ENCODE data around the gene ABCD4. TPM values are rescaled to one million over a fixed set of nuclear protein-coding genes. Genes with fewer than 3 reads are reported as not detected.

Gene ABCD4
- total RNA-seq, 6 experiments from 2014 or later: 13.4 to 18.5 (median 15.7) TPM

DNA sequence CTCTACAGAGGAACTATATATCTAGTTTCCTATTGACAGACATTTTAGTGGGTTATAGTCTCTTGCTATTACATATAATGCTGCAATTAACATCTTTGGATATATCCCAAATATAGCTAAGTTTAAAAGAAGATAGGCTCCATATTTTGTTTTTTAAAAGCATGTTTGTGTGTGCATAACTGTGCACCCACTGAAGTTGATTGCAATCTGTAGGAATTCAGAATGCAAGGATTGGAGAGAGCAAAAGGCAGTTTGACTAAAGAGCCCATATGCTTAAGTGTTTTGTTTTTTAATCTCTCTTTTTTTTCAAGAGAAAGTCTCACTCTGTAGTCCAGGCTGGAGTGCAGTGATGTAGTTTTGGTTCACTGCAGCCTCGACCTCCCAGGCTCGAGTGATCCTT is 9.4 kb upstream of the ABCD4 start:
- H3K36me3 Mint-ChIP-seq (ENCODE audit: low read depth): no peaks in the 10 kb centered on the region
- no peaks in the 10 kb centered on the region; the same call in 1 of the 2 replicates for H3K4me1 Mint-ChIP-seq (ENCODE audit: low read depth)
- TF ChIP-seq, protein P1, sequence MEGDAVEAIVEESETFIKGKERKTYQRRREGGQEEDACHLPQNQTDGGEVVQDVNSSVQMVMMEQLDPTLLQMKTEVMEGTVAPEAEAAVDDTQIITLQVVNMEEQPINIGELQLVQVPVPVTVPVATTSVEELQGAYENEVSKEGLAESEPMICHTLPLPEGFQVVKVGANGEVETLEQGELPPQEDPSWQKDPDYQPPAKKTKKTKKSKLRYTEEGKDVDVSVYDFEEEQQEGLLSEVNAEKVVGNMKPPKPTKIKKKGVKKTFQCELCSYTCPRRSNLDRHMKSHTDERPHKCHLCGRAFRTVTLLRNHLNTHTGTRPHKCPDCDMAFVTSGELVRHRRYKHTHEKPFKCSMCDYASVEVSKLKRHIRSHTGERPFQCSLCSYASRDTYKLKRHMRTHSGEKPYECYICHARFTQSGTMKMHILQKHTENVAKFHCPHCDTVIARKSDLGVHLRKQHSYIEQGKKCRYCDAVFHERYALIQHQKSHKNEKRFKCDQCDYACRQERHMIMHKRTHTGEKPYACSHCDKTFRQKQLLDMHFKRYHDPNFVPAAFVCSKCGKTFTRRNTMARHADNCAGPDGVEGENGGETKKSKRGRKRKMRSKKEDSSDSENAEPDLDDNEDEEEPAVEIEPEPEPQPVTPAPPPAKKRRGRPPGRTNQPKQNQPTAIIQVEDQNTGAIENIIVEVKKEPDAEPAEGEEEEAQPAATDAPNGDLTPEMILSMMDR (IDR thresholded peaks at IDR 0.05): no peak
- no peak for DNase-seq
- H3K27me3 Mint-ChIP-seq (ENCODE audit: insufficient read depth): peaks cover 10% of the 10 kb centered on the region
- no peaks in the 10 kb centered on the region for H3K9me3 Mint-ChIP-seq
- H3K27ac Mint-ChIP-seq: no peak overlapping the region
- no peak overlapping the region for H3K4me3 Mint-ChIP-seq

- no peak for DNase-seq
- Mint-ChIP-seq H3K27ac (no peak overlapping the region), H3K36me3 (ENCODE audit: low read depth) (no peaks in the 10 kb centered on the region), H3K27me3 (ENCODE audit: insufficient read depth) (peaks cover 10% of the 10 kb centered on the region), H3K4me1 (ENCODE audit: low read depth) (no peaks in the 10 kb centered on the region; the same call in 1 of the 2 replicates), H3K9me3 (no peaks in the 10 kb centered on the region), H3K4me3 (no peak overlapping the region)
- TF ChIP-seq, protein P1 (IDR thresholded peaks at IDR 0.05): no peak
Observed at GRCh38 chr14:74309125-74310022, 6.6 kb upstream of the ABCD4 start.

GRCh38 chr14:74308695-74309094 is 6.0 kb upstream of the ABCD4 start:
- Mint-ChIP-seq H3K27me3 (ENCODE audit: insufficient read depth) (peaks cover 8% of the 10 kb centered on the region), H3K36me3 (ENCODE audit: low read depth) (no peaks in the 10 kb centered on the region), H3K4me3 (no peak overlapping the region), H3K9me3 (no peaks in the 10 kb centered on the region), H3K27ac (no peak overlapping the region), H3K4me1 (ENCODE audit: low read depth) (no peaks in the 10 kb centered on the region; the same call in 1 of the 2 replicates)
- TF ChIP-seq, protein P1 (IDR thresholded peaks at IDR 0.05): no peak
- DNase-seq: no peak

GRCh38 chr14:74302152-74302628 is 544 bp downstream of the ABCD4 start:
- Mint-ChIP-seq H3K4me3 (peak overlapping the region; percentile 98), H3K27me3 (ENCODE audit: insufficient read depth) (peaks cover 4% of the 10 kb centered on the region; the same call in 1 of the 2 replicates), H3K4me1 (ENCODE audit: low read depth) (peaks cover 23% of the 10 kb centered on the region), H3K9me3 (no peaks in the 10 kb centered on the region), H3K36me3 (ENCODE audit: low read depth) (peaks cover 5% of the 10 kb centered on the region), H3K27ac (peak overlapping the region; percentile 75)
- TF ChIP-seq, protein P1 (IDR thresholded peaks at IDR 0.05): peak; percentile 76
- DNase-seq: peak; percentile 69

DNA sequence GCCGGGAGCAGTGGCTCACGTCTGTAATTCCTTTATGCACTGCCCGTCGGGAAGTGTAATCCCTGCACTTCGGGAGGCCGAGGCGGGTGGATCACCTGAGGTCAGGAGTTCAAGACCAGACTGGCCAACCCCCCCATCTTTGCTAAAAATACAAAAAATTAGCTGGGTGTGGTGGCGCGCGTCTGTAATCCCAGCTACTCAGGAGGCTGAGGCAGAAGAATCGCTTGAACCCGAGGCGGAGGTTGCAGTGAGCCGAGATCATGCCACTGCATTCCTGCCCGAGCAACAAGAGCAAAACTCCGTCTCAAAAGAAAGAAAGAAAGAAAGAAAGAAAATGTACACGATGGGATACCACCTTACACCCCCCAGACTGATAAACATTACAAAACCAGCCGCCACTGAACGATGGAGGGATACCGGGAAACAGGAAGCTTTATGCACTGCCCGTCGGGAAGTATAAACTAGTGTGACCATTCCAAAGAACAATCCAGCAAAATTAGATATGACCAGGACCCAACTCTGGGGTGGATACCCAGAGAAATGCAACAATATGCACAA is 1.1 kb downstream of the ABCD4 start:
- H3K9me3 Mint-ChIP-seq: no peaks in the 10 kb centered on the region
- no peak for DNase-seq
- H3K27me3 Mint-ChIP-seq (ENCODE audit: insufficient read depth): peaks cover 4% of the 10 kb centered on the region; the same call in 1 of the 2 replicates
- peak overlapping the region; percentile 75 for H3K27ac Mint-ChIP-seq
- peak overlapping the region; percentile 98 for H3K4me3 Mint-ChIP-seq
- TF ChIP-seq, protein P1 (IDR thresholded peaks at IDR 0.05): no peak
- H3K4me1 Mint-ChIP-seq (ENCODE audit: low read depth): peaks cover 23% of the 10 kb centered on the region
- peaks cover 5% of the 10 kb centered on the region for H3K36me3 Mint-ChIP-seq (ENCODE audit: low read depth)
